Activated CD4-positive, alpha-beta T cell treated with anti-CD3 and anti-CD28 coated beads, Interleukin-2, amount 50 U/mL, for 1 hour (primary cell): Measurements from ENCODE around the gene CYP1A1.
A peak's percentile ranks its signal among the peaks of the same experiment; 100 is the strongest.
"Not testable (repeated sequence)": the region's sequence is repeated elsewhere in the genome, so short reads cannot be mapped to it uniquely, and the experiment has no call there.

Source experiments
- DNase-seq: peaks from one replicate; pipeline ENCODE4 v3.0.0-alpha.2; 2020

Gene CYP1A1

DNA sequence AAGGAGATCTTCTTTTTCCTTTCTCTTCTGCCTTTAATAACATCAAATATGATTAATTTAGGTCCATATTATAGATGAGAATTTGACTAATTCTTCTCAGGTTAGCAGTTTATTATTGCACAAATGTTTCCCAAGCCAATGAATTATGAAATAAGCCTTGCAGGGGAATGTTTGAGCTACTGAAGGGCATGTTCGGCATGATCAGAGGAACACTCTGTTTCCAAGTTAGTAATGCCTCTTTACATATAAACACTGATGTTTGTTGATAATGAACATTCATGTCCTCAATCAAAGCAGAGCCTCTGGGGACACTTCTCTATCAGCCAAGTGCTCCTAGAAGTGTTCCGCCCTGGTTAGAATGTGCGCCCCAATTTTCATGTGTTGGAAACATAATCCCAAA, 10.0 kb upstream of the CYP1A1 start:
- DNase-seq, result no peak

DNA sequence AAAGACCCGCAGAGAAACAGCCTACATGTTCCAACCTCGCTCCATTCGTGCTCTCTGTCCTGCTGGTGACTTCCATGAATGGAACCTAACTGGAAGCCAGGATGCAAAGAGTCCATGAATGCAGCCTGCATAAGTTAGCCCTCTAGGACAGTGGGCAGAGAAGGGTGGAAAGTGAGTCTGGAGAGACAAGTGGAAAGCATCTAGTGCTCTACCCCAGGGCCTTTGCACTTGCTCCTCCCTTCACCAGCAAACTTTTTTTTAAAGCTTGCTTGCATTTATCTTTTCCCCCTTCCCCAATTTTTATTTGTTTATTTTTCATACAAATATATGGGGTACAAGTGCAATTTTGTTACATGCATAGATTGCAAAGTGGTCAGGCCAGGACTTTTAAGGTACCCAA, 7.9 kb upstream of the CYP1A1 start:
- no peak for DNase-seq

DNA sequence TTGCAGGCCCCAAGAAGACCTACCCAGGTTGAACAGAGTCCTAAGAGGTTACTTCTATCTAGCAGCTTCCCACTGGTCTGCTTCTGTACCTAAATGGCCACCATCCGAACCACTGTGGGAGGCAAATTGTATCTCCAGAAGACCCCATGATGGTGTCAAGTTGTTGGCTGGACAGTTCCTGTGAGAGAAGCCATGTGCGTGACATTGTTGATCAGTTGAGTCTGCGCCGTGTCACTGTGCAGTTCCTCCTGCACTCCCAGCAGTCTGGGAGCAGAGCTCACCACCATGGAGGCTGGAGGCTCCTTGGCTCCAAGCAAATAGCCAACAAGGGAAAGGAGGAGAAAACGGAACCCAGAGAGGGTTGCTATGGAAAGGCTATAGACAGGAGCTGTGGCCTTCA, 7.5 kb upstream of the CYP1A1 start:
- DNase-seq, result no peak

DNA sequence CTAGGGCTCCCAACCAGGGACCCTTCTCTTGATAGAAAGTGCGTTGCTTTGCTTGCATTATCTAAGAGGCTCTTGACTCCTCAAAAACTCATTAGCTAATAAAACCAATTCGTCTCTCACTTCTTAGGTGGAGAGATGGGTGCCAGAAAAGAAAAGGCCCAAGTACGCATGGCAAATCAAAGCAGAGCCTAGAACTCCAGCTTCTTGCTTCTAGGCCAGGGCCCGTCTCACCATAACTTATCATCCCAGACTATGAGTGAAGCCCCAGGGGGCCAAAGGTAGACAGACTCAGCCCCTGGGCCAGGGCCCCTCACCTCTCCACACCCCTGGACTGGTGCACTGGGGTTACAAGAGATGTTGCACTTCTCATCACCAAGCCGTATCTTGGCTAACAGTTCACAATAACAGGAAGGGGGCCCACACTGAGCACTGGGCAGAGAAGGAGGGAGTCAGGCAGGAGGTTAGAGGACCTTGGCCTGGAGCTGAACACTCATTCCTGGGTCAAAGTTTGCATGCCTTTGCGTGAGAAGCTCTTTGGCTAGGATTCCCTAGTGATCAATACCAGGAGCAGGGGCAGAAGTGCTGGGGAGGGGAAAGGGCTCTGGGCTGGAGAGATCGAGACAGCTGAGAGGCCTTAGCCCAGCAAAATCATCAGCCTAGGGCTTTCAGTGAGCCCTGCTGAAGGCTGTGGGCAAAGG, 5.4 kb upstream of the CYP1A1 start:
- no peak for DNase-seq

- DNase-seq, result not testable (repeated sequence)
Measured at GRCh38 chr15:74729372-74729771, 4.0 kb upstream of the CYP1A1 start.

DNA sequence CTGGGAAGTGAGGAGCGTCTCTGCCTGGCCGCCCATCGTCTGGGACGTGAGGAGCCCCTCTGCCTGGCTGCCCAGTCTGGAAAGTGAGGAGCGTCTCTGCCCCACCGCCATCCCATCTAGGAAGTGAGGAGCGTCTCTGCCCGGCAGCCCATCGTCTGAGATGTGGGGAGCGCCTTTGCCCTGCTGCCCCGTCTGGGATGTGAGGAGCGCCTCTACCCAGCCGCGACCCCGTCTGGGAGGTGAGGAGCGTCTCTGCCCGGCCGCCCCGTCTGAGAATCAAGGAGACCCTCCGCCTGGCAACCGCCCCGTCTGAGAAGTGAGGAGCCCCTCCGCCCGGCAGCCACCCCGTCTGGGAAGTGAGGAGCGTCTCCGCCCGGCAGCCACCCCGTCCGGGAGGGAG, 3.4 kb upstream of the CYP1A1 start:
- not testable (repeated sequence) for DNase-seq

DNA sequence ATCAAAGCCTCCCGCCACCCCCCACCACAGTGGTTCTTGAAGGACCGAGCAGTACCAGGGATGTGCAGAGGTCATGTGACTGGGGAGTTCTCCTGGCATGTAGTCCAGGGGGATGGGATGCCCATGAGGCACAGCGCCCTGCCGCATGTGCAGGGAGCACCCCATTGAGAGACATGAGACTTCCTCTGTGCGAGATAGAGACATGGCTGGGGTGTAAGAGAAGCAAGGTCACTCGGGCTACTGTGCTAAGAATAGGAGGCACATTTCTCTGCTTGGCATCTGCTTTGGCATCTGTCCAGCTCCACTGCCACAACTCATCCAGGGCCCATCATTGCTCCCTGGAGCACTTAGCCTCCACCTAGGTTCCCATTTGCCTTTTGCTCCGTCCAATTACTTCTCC, 2.4 kb upstream of the CYP1A1 start:
- DNase-seq, result no peak

GRCh38 chr15:74726774-74727164, 1.4 kb upstream of the CYP1A1 start:
- no peak for DNase-seq

- peak; percentile 36 for DNase-seq
Measured at GRCh38 chr15:74725845-74726773, 781 bp upstream of the CYP1A1 start.

GRCh38 chr15:74724570-74725224, 631 bp downstream of the CYP1A1 start:
- DNase-seq, result no peak

DNA sequence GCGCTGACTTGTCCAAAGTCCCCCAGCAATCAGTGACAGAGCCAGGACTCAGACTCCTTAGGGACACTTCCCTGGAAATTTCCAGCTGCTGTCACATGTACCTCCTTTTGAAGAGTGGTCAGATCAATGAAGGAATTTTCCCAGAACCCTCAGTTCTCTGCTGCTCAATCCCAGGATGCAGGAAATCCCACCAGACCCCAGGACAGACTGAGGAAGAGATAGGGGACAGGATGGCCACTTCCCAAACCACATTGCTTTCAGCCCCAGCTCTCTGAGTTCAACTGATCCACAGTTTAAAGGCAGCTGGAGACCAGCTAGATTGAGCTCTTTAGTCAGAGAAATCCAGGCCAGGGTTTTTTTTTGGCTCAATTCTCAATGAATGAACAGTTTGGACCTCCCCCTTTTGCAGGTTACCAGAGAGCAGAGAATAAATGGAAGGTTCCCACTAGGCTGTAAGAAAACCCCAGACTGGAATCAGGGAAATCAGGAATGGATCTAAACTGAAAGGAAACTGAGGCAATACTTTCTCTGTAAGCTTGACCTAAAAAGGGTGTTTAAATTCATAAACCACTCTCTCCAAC, 1.5 kb downstream of the CYP1A1 start:
- no peak for DNase-seq

DNA sequence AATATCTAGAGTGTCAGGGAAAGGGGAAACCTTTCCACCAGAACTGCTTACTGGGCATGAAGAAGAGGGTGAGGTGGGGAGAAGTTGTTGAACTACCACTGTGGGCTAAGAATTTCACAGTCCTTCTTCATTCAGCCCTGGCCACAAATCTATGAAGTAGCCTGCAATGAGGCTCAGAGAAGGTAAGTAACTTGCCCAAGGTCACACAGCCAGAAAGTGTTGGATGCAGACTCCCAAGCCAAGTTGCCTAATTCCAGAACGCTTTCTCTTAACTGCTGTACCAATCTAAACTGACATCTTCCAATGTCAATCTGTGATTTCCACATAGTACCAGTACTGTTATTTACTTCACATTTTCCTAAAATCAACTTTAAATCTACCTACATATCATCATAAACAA, 2.1 kb downstream of the CYP1A1 start:
- no peak for DNase-seq

- no peak for DNase-seq
Measured at GRCh38 chr15:74722591-74722990, 2.7 kb downstream of the CYP1A1 start.

DNA sequence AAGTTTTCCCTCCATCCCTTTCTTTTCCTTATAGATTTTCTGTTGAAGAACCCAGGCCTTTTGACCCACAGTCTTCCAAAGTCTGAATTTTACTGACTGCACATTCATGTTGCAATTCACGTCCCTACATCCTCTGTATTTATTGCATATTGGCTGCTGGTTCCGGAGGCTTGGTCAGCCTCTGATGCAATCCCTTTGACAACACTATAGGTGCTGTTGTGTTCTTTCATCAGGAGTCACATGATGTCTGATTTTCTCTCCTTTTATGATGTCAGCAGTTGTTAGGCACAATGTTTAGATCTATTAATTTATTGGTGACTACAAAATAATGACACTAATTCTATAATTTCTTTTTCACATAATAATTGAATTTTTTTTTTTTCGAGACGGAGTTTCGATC, 8.7 kb downstream of the CYP1A1 start:
- DNase-seq, result no peak

- no peak for DNase-seq
Measured at GRCh38 chr15:74712311-74712710, 13.0 kb downstream of the CYP1A1 start.

GRCh38 chr15:74710319-74711094, 14.8 kb downstream of the CYP1A1 start:
- no peak for DNase-seq

GRCh38 chr15:74709892-74710291, 15.4 kb downstream of the CYP1A1 start:
- no peak for DNase-seq

- DNase-seq, result no peak
Measured at GRCh38 chr15:74709011-74709410, 16.3 kb downstream of the CYP1A1 start.

GRCh38 chr15:74696808-74697207, 28.5 kb downstream of the CYP1A1 start:
- no peak for DNase-seq

GRCh38 chr15:74696398-74696729, 29.0 kb downstream of the CYP1A1 start:
- DNase-seq, result no peak

DNA sequence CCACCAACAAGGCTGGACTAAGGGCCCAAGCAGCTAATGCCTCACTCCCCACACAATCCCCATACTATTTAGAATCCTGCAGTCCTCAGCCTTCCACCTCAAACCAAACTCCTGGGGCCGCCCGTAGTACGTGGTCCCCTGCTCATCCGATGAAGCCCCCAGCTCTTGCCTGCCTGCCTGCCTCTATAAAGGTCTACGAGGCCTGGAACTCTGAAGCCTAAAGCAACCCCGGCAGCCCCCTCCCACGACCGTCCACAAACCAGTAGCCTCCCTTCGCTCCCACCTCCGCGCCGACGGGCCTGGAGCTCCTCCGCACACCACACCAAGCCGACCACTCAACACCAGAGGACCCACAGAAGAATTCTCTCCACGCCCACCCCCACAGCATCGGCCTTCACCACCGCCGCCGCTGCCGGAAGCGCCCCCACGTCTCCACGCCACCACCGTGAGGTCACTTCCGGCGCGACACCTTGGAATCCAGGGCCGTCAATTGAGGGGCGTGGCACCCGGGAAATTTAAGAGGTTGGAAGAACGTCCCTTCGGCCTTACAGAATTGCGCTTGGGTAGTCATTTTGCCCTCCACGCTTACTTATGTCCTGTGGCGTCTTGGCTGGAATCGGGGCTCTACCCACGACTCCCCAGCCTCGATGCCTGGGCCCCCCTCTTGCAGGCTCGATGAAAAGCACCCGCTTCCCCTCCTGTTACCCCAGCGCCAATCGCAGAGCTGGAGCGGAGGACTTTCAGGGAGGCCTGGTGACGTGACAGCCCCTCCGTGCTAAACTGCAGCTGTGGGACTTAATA, 29.5 kb downstream of the CYP1A1 start, which contains the start of gene EDC3:
Gene EDC3, minus strand, starts transcription at position 428 of the 801 bp plus-strand sequence. CDS start 20,900 bp downstream, outside the sequence.
- DNase-seq, result peak; percentile 85

DNA sequence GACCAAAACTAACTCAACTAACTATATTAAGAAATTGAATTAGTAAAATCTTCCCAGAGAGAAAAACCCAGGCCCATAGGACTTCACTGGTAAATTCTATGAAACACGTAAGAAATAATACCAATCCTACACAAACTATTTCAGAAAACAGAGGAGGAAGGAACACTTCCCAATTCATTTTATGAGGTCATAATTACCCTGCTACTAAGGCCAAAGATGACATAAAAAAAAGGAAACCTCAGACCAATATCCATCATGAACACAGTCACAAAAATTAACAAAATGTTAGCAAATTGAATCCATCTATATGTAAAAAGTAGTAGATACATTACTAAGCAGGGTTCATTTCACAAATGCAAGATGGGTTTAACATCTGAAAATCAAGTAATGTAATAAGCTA, 33.0 kb downstream of the CYP1A1 start:
- no peak for DNase-seq
